HG03095 (cell line): ENCODE measurements around the gene CAVIN4.

Experiments used
- ATAC-seq: cut with Tn5 transposase; IDR thresholded peaks from one replicate; pipeline ENCODE4 v1.9.1; 2021; ENCODE audit warnings: moderate library complexity; ENCODE audit not compliant: unreplicated experiment

CAVIN4 gene

GRCh38 chr9:100589582-100589981 is 11.7 kb downstream of the CAVIN4 start:
- no peak for ATAC-seq

GRCh38 chr9:100590481-100590880 is 12.6 kb downstream of the CAVIN4 start:
- no peak for ATAC-seq

- ATAC-seq, result no peak
Measured at GRCh38 chr9:100591139-100591538, 13.3 kb downstream of the CAVIN4 start.

- ATAC-seq, result no peak
Measured at GRCh38 chr9:100591639-100592412, 13.9 kb downstream of the CAVIN4 start.

- ATAC-seq, result no peak
Measured at GRCh38 chr9:100595391-100596199, 17.7 kb downstream of the CAVIN4 start.

- no peak for ATAC-seq
Measured at GRCh38 chr9:100597236-100597635, 19.4 kb downstream of the CAVIN4 start.

- peak; percentile 72 for ATAC-seq
Measured at GRCh38 chr9:100598641-100599145, 20.8 kb downstream of the CAVIN4 start.

- ATAC-seq, result no peak
Measured at GRCh38 chr9:100600521-100601079, 22.7 kb downstream of the CAVIN4 start.

GRCh38 chr9:100601216-100601615 is 23.3 kb downstream of the CAVIN4 start:
- no peak for ATAC-seq

- ATAC-seq, result no peak
Measured at GRCh38 chr9:100602342-100602801, 24.5 kb downstream of the CAVIN4 start.

- ATAC-seq, result no peak
Measured at GRCh38 chr9:100605405-100605804, 27.5 kb downstream of the CAVIN4 start.

- ATAC-seq, result no peak
Measured at GRCh38 chr9:100619194-100619593, 41.3 kb downstream of the CAVIN4 start.

- ATAC-seq, result no peak
Measured at GRCh38 chr9:100619665-100620064, 41.8 kb downstream of the CAVIN4 start.

GRCh38 chr9:100623969-100624368 is 46.1 kb downstream of the CAVIN4 start:
- ATAC-seq, result no peak

- ATAC-seq, result no peak
Measured at GRCh38 chr9:100626949-100627348, 49.1 kb downstream of the CAVIN4 start.

GRCh38 chr9:100637787-100638186 is 59.9 kb downstream of the CAVIN4 start:
- no peak for ATAC-seq
